ENCODE measurements around the gene ZNF423. TPM values are rescaled to one million over a fixed set of nuclear protein-coding genes. Genes with fewer than 3 reads are reported as not detected.

ZNF423 gene
- total RNA-seq, 1 donor from 2014 or later = 0.69 TPM

DNA sequence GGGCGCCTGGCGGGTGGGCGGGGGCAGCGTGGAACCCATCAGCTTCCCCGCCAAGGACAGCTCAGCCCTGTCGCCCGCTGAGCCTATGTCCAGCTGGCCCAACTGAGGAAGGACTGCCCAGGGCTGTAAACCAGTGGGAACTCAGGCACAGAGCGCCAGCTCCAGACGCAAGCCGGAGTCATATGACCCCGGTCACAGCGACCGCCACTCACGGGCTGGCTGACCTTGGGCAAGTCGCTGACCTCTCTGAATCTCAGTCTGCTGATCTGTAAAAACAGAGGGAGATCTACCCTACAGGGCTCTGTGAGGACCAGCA, 312.3 kb downstream of the ZNF423 start:
- TF ChIP-seq, protein P1, sequence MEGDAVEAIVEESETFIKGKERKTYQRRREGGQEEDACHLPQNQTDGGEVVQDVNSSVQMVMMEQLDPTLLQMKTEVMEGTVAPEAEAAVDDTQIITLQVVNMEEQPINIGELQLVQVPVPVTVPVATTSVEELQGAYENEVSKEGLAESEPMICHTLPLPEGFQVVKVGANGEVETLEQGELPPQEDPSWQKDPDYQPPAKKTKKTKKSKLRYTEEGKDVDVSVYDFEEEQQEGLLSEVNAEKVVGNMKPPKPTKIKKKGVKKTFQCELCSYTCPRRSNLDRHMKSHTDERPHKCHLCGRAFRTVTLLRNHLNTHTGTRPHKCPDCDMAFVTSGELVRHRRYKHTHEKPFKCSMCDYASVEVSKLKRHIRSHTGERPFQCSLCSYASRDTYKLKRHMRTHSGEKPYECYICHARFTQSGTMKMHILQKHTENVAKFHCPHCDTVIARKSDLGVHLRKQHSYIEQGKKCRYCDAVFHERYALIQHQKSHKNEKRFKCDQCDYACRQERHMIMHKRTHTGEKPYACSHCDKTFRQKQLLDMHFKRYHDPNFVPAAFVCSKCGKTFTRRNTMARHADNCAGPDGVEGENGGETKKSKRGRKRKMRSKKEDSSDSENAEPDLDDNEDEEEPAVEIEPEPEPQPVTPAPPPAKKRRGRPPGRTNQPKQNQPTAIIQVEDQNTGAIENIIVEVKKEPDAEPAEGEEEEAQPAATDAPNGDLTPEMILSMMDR (conservative IDR thresholded peaks at IDR 0.05; ENCODE audit: low read depth, low read length) = no peak
- DNase-seq (ENCODE audit: low read depth) = no peak
- H3K4me3 ChIP-seq (ENCODE audit: low read depth, low read length) = no peak overlapping the region

DNA sequence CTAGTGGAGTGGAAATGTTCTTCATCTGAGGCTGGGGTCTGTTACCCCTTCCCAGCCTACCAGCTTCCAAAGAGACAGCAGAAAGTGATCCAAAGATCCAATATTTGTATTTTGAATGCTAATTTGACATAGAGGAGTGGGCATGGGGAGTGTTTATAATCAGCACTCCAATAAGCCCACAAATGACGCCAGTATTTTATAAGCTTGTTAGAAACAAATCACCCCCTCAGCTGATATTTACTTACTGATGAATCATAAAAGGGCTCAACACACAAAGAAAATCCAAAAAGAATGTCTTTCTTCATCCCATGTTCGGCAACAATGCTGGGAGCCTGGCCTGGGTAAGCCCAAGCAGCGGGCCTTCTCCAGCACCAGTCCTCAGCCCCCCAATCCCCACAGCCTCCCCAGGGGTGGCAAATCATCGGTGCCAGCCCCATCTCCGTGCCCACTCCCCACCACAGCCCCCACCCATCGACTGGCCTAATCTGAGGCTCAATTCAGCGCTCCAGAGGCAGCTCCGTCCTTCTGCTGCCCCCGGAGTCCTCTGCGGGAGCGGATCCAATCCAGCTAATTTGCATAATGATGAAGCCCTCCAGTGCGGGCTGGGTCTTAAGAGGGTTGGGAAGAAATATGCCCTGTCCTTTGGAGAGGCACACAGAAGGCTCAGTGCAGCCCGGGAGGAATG, 312.8 kb downstream of the ZNF423 start:
- TF ChIP-seq, protein P1 (conservative IDR thresholded peaks at IDR 0.05; ENCODE audit: low read depth, low read length) = no peak
- H3K4me3 ChIP-seq (ENCODE audit: low read depth, low read length) = no peak overlapping the region
- DNase-seq (ENCODE audit: low read depth) = no peak

DNA sequence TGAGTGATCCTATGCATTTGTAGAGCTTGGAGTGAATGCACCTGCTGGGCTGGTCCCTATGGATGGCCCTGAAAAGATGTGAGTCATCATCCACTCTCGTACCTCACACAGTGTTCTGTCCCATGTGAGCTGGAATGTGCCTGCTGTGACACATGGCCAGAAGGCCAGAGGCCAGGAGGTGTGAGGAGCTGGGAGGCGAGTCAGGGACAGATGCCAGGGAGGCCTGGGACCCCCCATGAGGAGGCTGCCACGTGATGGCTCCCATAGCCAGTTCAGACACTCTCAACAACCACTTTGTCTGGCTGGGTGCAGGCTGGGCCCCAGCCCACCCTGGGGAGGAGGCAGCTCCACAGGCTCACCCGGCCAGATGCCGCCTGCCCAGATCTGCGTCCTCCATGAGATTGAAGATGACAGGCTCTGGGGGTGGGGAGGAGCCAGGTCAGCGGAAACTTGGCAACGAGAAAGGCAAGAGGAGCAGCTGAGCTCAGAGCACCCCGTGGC, 313.5 kb downstream of the ZNF423 start:
- no peak overlapping the region for H3K4me3 ChIP-seq (ENCODE audit: low read depth, low read length)
- TF ChIP-seq, protein P1 (conservative IDR thresholded peaks at IDR 0.05; ENCODE audit: low read depth, low read length) = no peak
- DNase-seq (ENCODE audit: low read depth) = no peak

DNA sequence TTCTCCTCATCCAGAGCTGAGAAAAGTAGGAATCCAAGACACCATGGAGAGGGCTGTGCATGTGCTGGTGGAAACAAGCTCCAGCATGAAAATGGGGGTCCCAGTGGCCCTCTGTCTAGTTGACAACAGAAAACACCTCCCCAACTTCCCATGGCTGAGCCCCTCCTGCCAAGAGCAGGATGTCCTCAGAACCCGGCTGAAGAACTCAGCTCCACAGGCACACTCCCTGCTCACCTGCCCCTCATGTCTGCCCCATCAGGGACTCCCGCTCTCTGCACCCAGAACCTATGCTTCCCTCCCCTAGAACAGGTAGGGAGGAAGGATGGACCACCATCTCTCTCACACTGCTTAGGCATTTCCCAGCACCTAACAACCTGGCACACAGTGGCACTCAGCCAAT, 315.1 kb downstream of the ZNF423 start:
- no peak for DNase-seq (ENCODE audit: low read depth)
- TF ChIP-seq, protein P1 (conservative IDR thresholded peaks at IDR 0.05; ENCODE audit: low read depth, low read length) = no peak
- no peak overlapping the region for H3K4me3 ChIP-seq (ENCODE audit: low read depth, low read length)

DNA sequence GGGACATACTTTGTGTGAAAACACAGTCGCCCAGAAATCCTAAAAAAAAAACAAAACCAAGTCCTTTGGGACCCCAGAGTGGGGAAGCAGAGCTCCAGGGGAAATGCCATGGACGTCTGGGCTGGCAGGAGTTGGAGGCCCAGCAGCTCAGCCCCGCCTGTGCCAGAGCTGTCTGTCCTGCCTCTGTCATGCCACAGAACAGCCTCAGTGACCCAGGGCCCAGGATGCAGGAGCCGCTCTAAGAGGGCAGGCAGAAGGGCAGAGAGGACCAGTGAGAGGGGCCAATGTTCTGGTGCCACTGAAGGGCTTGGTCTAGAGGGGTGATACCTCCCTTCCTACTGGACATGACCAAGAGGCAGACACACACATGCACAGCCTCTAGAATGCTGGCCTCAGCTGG, 316.2 kb downstream of the ZNF423 start:
- no peak for DNase-seq (ENCODE audit: low read depth)
- no peak overlapping the region for H3K4me3 ChIP-seq (ENCODE audit: low read depth, low read length)
- TF ChIP-seq, protein P1 (conservative IDR thresholded peaks at IDR 0.05; ENCODE audit: low read depth, low read length) = no peak

DNA sequence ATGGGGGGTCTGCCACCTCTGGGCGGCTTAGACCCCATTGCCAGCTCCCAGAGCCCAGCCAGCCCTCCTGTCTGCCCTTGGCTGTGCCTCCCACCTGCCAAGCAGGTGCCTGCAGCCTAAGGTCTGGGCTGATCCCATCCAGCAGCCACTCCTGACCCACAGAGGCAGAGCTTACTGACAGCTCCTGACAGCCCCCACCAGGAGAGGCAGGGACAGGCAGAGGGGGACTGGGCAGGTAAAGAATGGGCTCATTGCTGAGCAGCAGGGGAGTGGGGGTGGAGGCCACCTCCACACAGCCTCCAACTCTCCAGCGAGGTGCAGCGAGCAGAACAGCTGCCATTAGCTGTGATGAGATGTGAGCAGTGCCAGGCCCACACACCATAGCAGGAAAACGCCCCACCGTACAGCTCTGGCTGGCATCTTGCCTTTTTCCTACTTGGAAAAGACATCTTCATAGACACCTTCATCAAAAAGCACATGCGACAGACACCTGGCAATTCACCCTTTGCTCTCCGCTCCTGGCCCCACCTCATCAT, 317.9 kb downstream of the ZNF423 start:
- DNase-seq (ENCODE audit: low read depth) = no peak
- TF ChIP-seq, protein P1 (conservative IDR thresholded peaks at IDR 0.05; ENCODE audit: low read depth, low read length) = no peak
- no peak overlapping the region for H3K4me3 ChIP-seq (ENCODE audit: low read depth, low read length)
